Measurements from ENCODE around the gene NBAS.

DNA sequence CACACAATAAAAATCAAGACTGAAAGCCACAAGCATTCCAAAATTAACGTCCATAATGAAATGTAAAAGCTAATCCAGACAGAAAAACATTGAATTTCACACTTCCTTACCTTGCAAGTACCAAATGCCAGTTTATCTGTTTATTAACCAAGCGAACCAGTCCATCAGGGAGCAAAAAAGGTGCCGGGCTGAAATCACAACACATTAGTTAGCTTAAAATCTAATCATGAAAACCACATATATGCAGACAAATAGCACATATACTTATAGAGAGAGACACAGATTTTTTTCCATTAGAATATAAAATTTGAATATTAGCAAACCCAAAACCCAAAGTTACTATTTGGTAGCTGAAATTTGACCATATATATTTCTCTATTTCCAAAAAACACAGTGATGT, 7.2 kb downstream of the NBAS start:
- TF ChIP-seq EZH2phosphoT487 (IDR thresholded peaks at IDR 0.05; ENCODE audit: low read depth) (no peak), CTCF (IDR thresholded peaks at IDR 0.05; ENCODE audit: low read depth, low read length) (no peak)
